ENCODE measurements around the gene MTHFD1L.

DNA sequence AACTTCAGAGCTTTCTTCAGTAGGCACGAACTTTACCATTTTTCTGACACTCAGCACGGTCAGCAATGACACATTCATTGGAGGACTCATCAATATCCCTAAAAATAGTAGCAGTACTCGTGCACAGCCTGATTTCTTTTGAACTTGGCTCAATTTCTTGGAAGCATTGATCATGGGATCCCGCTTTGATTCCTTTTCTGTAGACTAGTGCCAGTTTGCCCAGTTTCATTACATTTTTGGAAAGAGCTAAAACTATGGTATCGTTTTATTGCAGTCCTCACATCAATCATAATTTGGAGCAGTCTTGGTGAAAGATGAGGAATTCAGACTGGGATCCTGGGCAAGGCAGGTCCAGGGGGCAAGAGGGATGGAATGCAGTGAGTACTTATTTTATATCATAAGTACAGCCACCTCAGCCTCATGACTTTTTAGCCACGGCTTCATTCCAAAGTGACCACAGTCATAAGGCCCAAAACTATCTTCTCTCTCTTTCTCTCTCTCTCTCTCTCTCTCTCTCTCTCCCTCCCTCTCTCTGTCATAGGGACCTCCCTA, 203.3 kb downstream of the MTHFD1L start:
- TF ChIP-seq, protein P1, sequence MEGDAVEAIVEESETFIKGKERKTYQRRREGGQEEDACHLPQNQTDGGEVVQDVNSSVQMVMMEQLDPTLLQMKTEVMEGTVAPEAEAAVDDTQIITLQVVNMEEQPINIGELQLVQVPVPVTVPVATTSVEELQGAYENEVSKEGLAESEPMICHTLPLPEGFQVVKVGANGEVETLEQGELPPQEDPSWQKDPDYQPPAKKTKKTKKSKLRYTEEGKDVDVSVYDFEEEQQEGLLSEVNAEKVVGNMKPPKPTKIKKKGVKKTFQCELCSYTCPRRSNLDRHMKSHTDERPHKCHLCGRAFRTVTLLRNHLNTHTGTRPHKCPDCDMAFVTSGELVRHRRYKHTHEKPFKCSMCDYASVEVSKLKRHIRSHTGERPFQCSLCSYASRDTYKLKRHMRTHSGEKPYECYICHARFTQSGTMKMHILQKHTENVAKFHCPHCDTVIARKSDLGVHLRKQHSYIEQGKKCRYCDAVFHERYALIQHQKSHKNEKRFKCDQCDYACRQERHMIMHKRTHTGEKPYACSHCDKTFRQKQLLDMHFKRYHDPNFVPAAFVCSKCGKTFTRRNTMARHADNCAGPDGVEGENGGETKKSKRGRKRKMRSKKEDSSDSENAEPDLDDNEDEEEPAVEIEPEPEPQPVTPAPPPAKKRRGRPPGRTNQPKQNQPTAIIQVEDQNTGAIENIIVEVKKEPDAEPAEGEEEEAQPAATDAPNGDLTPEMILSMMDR (IDR thresholded peaks at IDR 0.05; ENCODE audit: low read depth, low read length, poor library complexity, severe bottlenecking): no peak
- no peak for TF ChIP-seq EZH2phosphoT487 (IDR thresholded peaks at IDR 0.05; ENCODE audit: borderline replicate concordance, low read length)

Data from DOHH2 (cell line).